ENCODE measurements around the gene C11orf21. TPM values are rescaled to one million over a fixed set of nuclear protein-coding genes. Genes with fewer than 3 reads are reported as not detected.

The C11orf21 gene
- total and polyA plus RNA-seq, 9 of the 15 experiments (the other 6 are each of a cell fraction or from before 2014, with no cell fraction given) = 0.10 to 2.6 (median 2.0) TPM

- no peak for TF ChIP-seq CBX8 (IDR thresholded peaks at IDR 0.05; ENCODE audit: borderline replicate concordance, extremely low read depth, low read depth, low read length, poor library complexity, severe bottlenecking)
- TF ChIP-seq JUND (IDR thresholded peaks at IDR 0.05; ENCODE audit: borderline replicate concordance, low read depth, low read length) = peak; percentile 74
- TF ChIP-seq JUND (tag; IDR thresholded peaks at IDR 0.05; ENCODE audit: borderline replicate concordance, low read depth, low read length) = no peak; the same call in 2 of the 3 replicates
- TF ChIP-seq ZNF347 (CRISPR knock-in tag; IDR thresholded peaks at IDR 0.05; ENCODE audit: low read depth) = no peak
- TF ChIP-seq KAT2B (IDR thresholded peaks at IDR 0.05; ENCODE audit: low read depth, low read length) = no peak
Observed at GRCh38 chr11:2303627-2304505, 2.1 kb upstream of the C11orf21 start (continued).

- no peaks in the 10 kb centered on the region for H3K9me1 ChIP-seq (ENCODE audit: control insufficient read depth, insufficient read depth, low read length)
- H3K9ac ChIP-seq (ENCODE audit: insufficient read depth in 1 of 2, low read depth in 2 of 2, low read length in 2 of 2) = peak overlapping the region; percentile 50 to 89
- H3K36me3 ChIP-seq (ENCODE audit: control insufficient read depth, insufficient read depth, low read length) = no peaks in the 10 kb centered on the region
- H3K9me3 ChIP-seq (replicated peaks; ENCODE audit: control insufficient read depth, insufficient read depth, low read depth, low read length) = no peaks in the 10 kb centered on the region
- no peaks in the 10 kb centered on the region; a peak in 1 of 5 replicates for H3K27me3 ChIP-seq (ENCODE audit: control insufficient read depth in 2 of 2, insufficient read depth in 2 of 2, low read length in 2 of 2)
- ATAC-seq (peak; percentile 18), FAIRE-seq (no peak), DNase-seq (ENCODE audit: extremely low read depth in 1 of 4, low spot score in 3 of 4) (peak in 1 of 4 experiments; percentile 38)
- peak overlapping the region; percentile 67 for H3K4me2 ChIP-seq (ENCODE audit: insufficient read depth, low read length)
- intact Hi-C loops (cut with micrococcal nuclease) (loop anchor here (10.0 kb wide), 2 partner anchors 232 to 592 kb away; no protein-coding TSS in a partner anchor), in situ Hi-C loops (cut with MboI) (no loop called here)
- peak overlapping the region; percentile 3; the same call in 1 of the 2 replicates for H3K4me3 ChIP-seq
- H3K27ac ChIP-seq (ENCODE audit: extremely low read depth, low read depth, low read length) = peak overlapping the region; percentile 56; the same call in 2 of the 3 replicates
- H3K4me1 ChIP-seq (replicated peaks in 1 of 2; ENCODE audit: control insufficient read depth in 2 of 2, insufficient read depth in 2 of 2, low read length in 2 of 2) = peaks cover 60 to 97% of the 10 kb centered on the region in 2 experiments
- H2AFZ ChIP-seq (ENCODE audit: low read depth, low read length) = 0 out of 2 replicates have a peak overlapping the region, but pooled peaks have one; percentile 73
- no peaks in the 10 kb centered on the region for H4K20me1 ChIP-seq (replicated peaks; ENCODE audit: control insufficient read depth, insufficient read depth, low read length)
- CTCF ChIA-PET (ENCODE audit: low intra/inter-chr PET ratio) = interaction anchor here (5.1 kb wide), 1 partner anchor 117 kb away, joined by 85 read pairs; no protein-coding TSS in a partner anchor
- H3K79me2 ChIP-seq (ENCODE audit: control insufficient read depth, insufficient read depth, low read length) = peaks cover 21% of the 10 kb centered on the region; the same call in 2 of the 3 replicates
- POLR2A ChIA-PET = interaction anchor here (0.9 to 3.4 kb wide), 5 partner anchors 9 to 118 kb away, joined by 3 to 24 read pairs (median 4); no protein-coding TSS in a partner anchor
- no TSS peak for BruUV-seq (replicated peaks)
- WGBS (ENCODE audit: insufficient coverage, low coverage, missing lambda C conversion rate) = 55% methylated on average over 15 of the region's 18 CpGs
- TF ChIP-seq ZNF592 (IDR thresholded peaks at IDR 0.05) = 0 out of 2 replicates have a peak, but pooled peaks have one; percentile 9
- TF ChIP-seq ZBTB49 (CRISPR knock-in tag; IDR thresholded peaks at IDR 0.05; ENCODE audit: borderline replicate concordance) = no peak
- TF ChIP-seq ZNF668 (CRISPR knock-in tag; IDR thresholded peaks at IDR 0.05) = no peak
- no peak for TF ChIP-seq MYBL2 (IDR thresholded peaks at IDR 0.05; ENCODE audit: low read depth)
- no peak for TF ChIP-seq MYBL2 (CRISPR knock-in tag; IDR thresholded peaks at IDR 0.05; ENCODE audit: borderline replicate concordance)
Observed at GRCh38 chr11:2302896-2303626, 1.3 kb upstream of the C11orf21 start.

Data from K562 (cell line).